Endothelial cell of umbilical vein (primary cell): Measurements from ENCODE around the gene ZMYM4.

Experiments
- EZH2 ChIP-seq: IDR thresholded peaks from 2 replicates; pipeline ENCODE4 v1.6.1; 2012; ENCODE audit warnings: borderline replicate concordance, low read depth, mild to moderate bottlenecking, moderate library complexity, low read length, inconsistent platforms; ENCODE audit not compliant: severe bottlenecking
- MYC ChIP-seq: IDR thresholded peaks from one replicate; pipeline ENCODE4 v1.6.1; 2011; ENCODE audit warnings: mild to moderate bottlenecking, low read depth, low read length
- POLR2A ChIP-seq: IDR thresholded peaks from 2 replicates; pipeline ENCODE4 v1.6.1; 2012; ENCODE audit warnings: low read depth, mild to moderate bottlenecking, control low read depth, low read length
- TF ChIP-seq, protein P1 (sequence below), 2 donors: IDR thresholded peaks; 1 replicate in 1 of 2; 2 replicates in 1 of 2; pipeline ENCODE4 v1.5.1; 2011; ENCODE audit warnings: low read length in 2 of 2, mild to moderate bottlenecking in 2 of 2, moderate library complexity in 2 of 2, control low read depth in 1 of 2, inconsistent platforms in 1 of 2, low read depth in 1 of 2; ENCODE audit not compliant: insufficient read depth in 1 of 2; ENCODE audit errors: extremely low read depth in 1 of 2

GRCh38 chr1:35278886-35279554 lies 10.5 kb downstream of the ZMYM4 start:
- TF ChIP-seq, protein P1, sequence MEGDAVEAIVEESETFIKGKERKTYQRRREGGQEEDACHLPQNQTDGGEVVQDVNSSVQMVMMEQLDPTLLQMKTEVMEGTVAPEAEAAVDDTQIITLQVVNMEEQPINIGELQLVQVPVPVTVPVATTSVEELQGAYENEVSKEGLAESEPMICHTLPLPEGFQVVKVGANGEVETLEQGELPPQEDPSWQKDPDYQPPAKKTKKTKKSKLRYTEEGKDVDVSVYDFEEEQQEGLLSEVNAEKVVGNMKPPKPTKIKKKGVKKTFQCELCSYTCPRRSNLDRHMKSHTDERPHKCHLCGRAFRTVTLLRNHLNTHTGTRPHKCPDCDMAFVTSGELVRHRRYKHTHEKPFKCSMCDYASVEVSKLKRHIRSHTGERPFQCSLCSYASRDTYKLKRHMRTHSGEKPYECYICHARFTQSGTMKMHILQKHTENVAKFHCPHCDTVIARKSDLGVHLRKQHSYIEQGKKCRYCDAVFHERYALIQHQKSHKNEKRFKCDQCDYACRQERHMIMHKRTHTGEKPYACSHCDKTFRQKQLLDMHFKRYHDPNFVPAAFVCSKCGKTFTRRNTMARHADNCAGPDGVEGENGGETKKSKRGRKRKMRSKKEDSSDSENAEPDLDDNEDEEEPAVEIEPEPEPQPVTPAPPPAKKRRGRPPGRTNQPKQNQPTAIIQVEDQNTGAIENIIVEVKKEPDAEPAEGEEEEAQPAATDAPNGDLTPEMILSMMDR (IDR thresholded peaks at IDR 0.05; ENCODE audit: extremely low read depth in 1 of 2, insufficient read depth in 1 of 2, low read depth in 1 of 2, low read length in 2 of 2), result no peak
- no peak for TF ChIP-seq EZH2
- no peak for TF ChIP-seq POLR2A
- no peak for TF ChIP-seq MYC
